Subcutaneous adipose tissue (tissue), 4 donors: ENCODE data around the gene MTRR. TPM values are rescaled to one million over a fixed set of nuclear protein-coding genes. Genes with fewer than 3 reads are reported as not detected.

Source experiments
- total RNA-seq, 4 donors: library from RNA; depleted of rRNA; stranded (reverse); fragments of >200 nt; gene quantifications; one replicate each; pipeline ENCODE4 v1.1.0, GENCODE V29; 2016
- TF ChIP-seq, protein P1 (sequence below): fragments of 450-650 bp; IDR thresholded peaks from one replicate; pipeline ENCODE4 v1.5.1; 2016; ENCODE audit warnings: low read depth, mild to moderate bottlenecking, control low read depth, antibody characterized with exemption, moderate library complexity

Gene MTRR
- total RNA-seq, 4 donors from 2014 or later = 25.4 to 58.7 (median 31.8) TPM

DNA sequence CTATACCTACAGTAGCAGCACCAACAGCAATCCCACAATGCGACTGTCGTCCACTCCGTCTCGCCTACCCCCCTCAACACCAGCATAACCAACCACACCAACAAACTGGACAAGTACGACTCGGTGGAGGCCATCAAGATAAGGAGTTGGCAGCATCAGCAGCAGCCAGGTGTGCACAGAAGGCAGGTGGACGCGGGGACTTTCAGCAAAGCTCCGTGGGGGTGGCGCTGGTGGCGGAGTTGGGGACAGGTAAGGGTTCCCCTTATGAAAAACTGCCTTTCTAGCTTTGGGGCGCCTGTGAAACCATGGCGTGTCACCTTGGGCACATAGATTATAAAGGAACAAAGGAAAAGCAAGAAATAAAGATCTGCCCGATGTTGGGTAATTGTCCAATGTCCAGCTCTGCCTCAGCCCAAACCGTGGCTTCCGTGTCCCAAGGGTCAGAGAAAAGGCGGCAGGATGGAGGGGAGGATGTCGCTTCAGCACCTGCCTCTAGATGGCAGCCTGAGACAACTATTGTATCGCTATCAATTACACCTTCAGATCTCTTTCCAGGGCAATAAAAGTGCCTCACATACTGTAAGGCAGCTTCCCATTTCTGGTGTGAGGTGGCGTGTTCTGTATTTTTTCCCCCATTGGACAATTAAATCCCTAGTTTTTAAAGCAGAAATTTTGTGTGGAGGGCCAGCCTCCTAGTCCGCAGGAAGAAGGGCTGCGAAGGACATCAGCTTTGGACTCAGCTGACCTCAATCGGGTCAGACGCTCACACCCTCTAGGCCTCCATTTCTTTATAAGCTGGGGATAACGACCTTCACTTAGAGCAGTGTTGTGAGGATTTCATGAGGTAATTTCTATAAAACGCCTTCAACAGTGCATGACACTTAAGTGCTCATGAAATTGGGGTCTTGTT, 58.8 kb downstream of the MTRR start:
- TF ChIP-seq, protein P1, sequence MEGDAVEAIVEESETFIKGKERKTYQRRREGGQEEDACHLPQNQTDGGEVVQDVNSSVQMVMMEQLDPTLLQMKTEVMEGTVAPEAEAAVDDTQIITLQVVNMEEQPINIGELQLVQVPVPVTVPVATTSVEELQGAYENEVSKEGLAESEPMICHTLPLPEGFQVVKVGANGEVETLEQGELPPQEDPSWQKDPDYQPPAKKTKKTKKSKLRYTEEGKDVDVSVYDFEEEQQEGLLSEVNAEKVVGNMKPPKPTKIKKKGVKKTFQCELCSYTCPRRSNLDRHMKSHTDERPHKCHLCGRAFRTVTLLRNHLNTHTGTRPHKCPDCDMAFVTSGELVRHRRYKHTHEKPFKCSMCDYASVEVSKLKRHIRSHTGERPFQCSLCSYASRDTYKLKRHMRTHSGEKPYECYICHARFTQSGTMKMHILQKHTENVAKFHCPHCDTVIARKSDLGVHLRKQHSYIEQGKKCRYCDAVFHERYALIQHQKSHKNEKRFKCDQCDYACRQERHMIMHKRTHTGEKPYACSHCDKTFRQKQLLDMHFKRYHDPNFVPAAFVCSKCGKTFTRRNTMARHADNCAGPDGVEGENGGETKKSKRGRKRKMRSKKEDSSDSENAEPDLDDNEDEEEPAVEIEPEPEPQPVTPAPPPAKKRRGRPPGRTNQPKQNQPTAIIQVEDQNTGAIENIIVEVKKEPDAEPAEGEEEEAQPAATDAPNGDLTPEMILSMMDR = no peak

DNA sequence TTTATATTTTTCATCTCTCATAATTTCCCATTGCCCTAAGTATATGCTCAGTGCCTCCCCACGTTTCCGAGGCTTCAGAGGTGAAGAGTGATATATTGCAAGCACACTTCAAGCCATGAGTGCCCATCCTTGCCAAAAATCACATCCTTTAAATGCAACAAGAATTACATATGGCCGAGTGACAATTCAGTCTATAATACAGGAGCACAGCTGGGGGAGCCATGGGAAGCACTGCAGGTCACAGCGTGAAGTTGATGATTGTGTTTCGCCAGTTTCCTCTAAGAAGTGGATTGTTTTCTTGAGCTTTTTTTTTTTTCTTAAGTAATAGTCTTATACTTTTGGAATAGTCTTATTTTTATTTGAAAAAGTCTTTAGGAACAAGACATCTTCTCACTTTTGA, 61.1 kb downstream of the MTRR start:
- TF ChIP-seq, protein P1 = no peak

DNA sequence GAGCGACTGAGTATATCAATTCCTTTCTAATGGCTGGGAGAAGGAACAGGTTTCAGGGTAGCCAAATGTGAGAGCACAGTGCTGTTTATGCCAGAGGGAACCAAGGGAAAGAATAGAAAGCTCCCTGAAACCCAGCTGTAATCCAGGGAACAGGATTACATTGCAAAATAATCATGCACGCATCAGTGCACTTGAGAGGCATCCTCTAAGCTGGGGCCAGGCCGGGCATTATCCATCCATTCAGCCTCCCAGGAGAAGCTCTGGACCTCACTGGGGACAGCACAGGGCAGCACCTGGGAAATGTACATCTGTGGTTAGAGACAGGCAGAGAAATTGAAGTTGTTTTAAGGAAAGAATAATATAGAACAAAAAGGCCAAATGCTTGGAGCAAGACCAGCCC, 72.7 kb downstream of the MTRR start:
- TF ChIP-seq, protein P1 = no peak

DNA sequence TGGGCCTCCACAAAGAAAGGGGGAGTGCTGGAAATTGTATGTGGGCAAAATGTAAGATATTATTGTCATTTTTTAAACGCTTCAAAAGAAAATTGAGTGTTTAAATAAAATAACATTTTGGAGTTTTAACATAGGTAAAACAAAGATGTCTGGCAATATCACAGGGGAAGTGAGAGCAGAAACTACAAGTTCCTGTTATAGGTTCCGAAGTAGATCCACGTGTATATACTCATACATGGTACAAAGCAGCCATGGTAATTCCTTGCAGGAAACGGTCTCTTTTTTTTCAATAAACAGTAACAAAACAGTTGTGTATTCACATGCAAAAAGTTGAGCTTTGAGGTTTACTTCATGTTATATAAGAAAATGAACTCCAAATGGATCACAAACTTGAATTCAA, 78.4 kb downstream of the MTRR start:
- TF ChIP-seq, protein P1 = no peak

Other genes starting within 250 kb of the MTRR start
- 1 to 10 TPM in 1 of 4 donors, under 1 TPM in 2, not detected in 1; 0.33 to 1.9 (median 0.34) TPM for gene CFAP90, start 18.0 kb upstream of the MTRR start, total RNA-seq
- gene FASTKD3, start 117 bp upstream of the MTRR start, total RNA-seq = 10 to 100 TPM in 1 of 4 donors, 1 to 10 TPM in 3; 3.8 to 11.7 (median 8.9) TPM